B cell (primary cell): ENCODE results near the gene KRT37. TPM values are rescaled to one million over a fixed set of nuclear protein-coding genes. Genes with fewer than 3 reads are reported as not detected.

Source experiments
- ATAC-seq: fragments of 200-7000 bp; cut with Tn5 transposase; one replicate; pipeline ENCODE4 v1.10.0; 2021; ENCODE audit warnings: low read depth, mild to moderate bottlenecking, moderate number of reproducible peaks, moderate library complexity
- CTCF ChIA-PET: fragments of 350-600 bp; sonication (Branson Sonifier 250); formaldehyde crosslinking; loops from one replicate; lab custom pipeline; 2021; ENCODE audit warnings: antibody characterized with exemption, inconsistent platforms; lab: Charles Lee
- POLR2A ChIA-PET: fragments of 350-600 bp; sonication (Branson Sonifier 250); formaldehyde crosslinking; loops from one replicate; lab custom pipeline; 2021; ENCODE audit warnings: antibody characterized with exemption; lab: Charles Lee
- DNase-seq: peaks from one replicate; pipeline ENCODE4 v3.0.0; 2013
- H2AFZ ChIP-seq: 2 replicates; pipeline ENCODE4 v1.6.1; 2012; ENCODE audit warnings: mild to moderate bottlenecking, low read depth, low read length; ENCODE audit not compliant: insufficient read depth, poor library complexity, severe bottlenecking
- H3K27ac ChIP-seq, 2 donors: 1 replicate in 1 of 2; 2 replicates in 1 of 2; pipeline ENCODE4 v1.5.1; 2012 to 2013; ENCODE audit warnings: low read length in 2 of 2, mild to moderate bottlenecking in 2 of 2, moderate library complexity in 1 of 2
- H3K27me3 ChIP-seq, 4 experiments: fragments of 200-600 bp in 1 of 4; sonication (generic) in 1 of 4; replicated peaks in 1 of 4; 1 replicate in 2 of 4; 2 replicates in 2 of 4; pipeline versions ENCODE4 v1.6.1 to v1.7.0; 2013 to 2016; ENCODE audit warnings: low read length in 3 of 4, mild to moderate bottlenecking in 2 of 4, mixed read lengths in 1 of 4, moderate library complexity in 1 of 4; ENCODE audit not compliant: insufficient read depth in 4 of 4, control insufficient read depth in 3 of 4; ENCODE audit errors: control extremely low read depth in 1 of 4
- H3K36me3 ChIP-seq, 2 experiments: replicated peaks in 1 of 2; 1 replicate in 1 of 2; 2 replicates in 1 of 2; pipeline versions ENCODE4 v1.6.1 to v1.7.1; 2013; ENCODE audit warnings: low read length in 1 of 2; ENCODE audit not compliant: insufficient read depth in 2 of 2, control insufficient read depth in 1 of 2; ENCODE audit errors: control extremely low read depth in 1 of 2, extremely low read depth in 1 of 2
- H3K4me1 ChIP-seq, 2 donors: fragments of 200-600 bp in 1 of 2; sonication (generic) in 1 of 2; 1 replicate in 1 of 2; 2 replicates in 1 of 2; pipeline versions ENCODE4 v1.5.1 to v1.6.1; 2013 to 2017; ENCODE audit warnings: low read length in 2 of 2; ENCODE audit not compliant: control insufficient read depth in 2 of 2, insufficient read depth in 2 of 2
- H3K4me2 ChIP-seq: replicated peaks from 2 replicates; pipeline ENCODE3; 2012; ENCODE audit warnings: mild to moderate bottlenecking, low read depth, low read length; ENCODE audit not compliant: poor library complexity, severe bottlenecking
- H3K4me3 ChIP-seq, 5 experiments: fragments of 200-600 bp in 1 of 5; sonication (generic) in 1 of 5; 1 replicate in 3 of 5; 2 replicates in 2 of 5; pipeline versions ENCODE4 v1.5.1 to v1.7.0; 2011 to 2016; ENCODE audit warnings: low read length in 4 of 5, mild to moderate bottlenecking in 4 of 5, low read depth in 2 of 5, control low read depth in 1 of 5, moderate library complexity in 1 of 5; ENCODE audit not compliant: insufficient read depth in 1 of 5; ENCODE audit errors: control extremely low read depth in 1 of 5, extremely low read depth in 1 of 5
- H3K79me2 ChIP-seq: fragments of 200-600 bp; sonication (generic); one replicate; pipeline ENCODE4 v1.6.0; 2016; ENCODE audit warnings: low read length; ENCODE audit not compliant: control insufficient read depth, insufficient read depth
- H3K9ac ChIP-seq: fragments of 200-600 bp; sonication (generic); 2 replicates; pipeline ENCODE4 v1.6.1; 2017; ENCODE audit warnings: mild to moderate bottlenecking, low read length, moderate library complexity
- H3K9me3 ChIP-seq, 3 donors: one replicate each; pipeline versions ENCODE4 v1.6.1 to v1.7.1; 2013; ENCODE audit warnings: low read length in 2 of 3; ENCODE audit not compliant: control insufficient read depth in 2 of 3, insufficient read depth in 1 of 3; ENCODE audit errors: control extremely low read depth in 1 of 3
- H4K20me1 ChIP-seq: 2 replicates; pipeline ENCODE4 v1.6.0; 2012; ENCODE audit warnings: mild to moderate bottlenecking, low read length; ENCODE audit not compliant: insufficient read depth, control insufficient read depth, poor library complexity, severe bottlenecking
- H3K27ac Mint-ChIP-seq: one replicate; pipeline ENCODE4 v1.8.0; 2021; ENCODE audit warnings: mixed read lengths
- H3K27me3 Mint-ChIP-seq: one replicate; pipeline ENCODE4 v1.8.0; 2021; ENCODE audit warnings: mixed read lengths
- H3K4me1 Mint-ChIP-seq: one replicate; pipeline ENCODE4 v1.8.0; 2021; ENCODE audit warnings: mixed read lengths
- H3K4me3 Mint-ChIP-seq: one replicate; pipeline ENCODE4 v1.8.0; 2021; ENCODE audit warnings: mixed read lengths
- H3K9me3 Mint-ChIP-seq: one replicate; pipeline ENCODE4 v1.8.0; 2022; ENCODE audit warnings: mixed read lengths; ENCODE audit not compliant: insufficient read depth
- CTCF ChIP-seq: fragments of 200-600 bp; IDR thresholded peaks from one replicate; pipeline ENCODE4 v1.8.0; 2022; ENCODE audit warnings: antibody characterized with exemption, mild to moderate bottlenecking
- EZH2 ChIP-seq: IDR thresholded peaks from 2 replicates; pipeline ENCODE4 v1.6.1; 2012; ENCODE audit warnings: borderline replicate concordance, low read depth, mild to moderate bottlenecking, moderate library complexity, low read length; ENCODE audit not compliant: insufficient read depth, poor library complexity, severe bottlenecking
- WGBS: methylation state at CpG from one replicate; pipeline ENCODE4 v1.1.5; 2013; ENCODE audit warnings: missing lambda C conversion rate; ENCODE audit not compliant: insufficient coverage; 5-methylcytosine and 5-hydroxymethylcytosine counted together
- intact Hi-C: fragments of 100-400 bp; cut with micrococcal nuclease; formaldehyde crosslinking; loops from one replicate; pipeline ENCODE4 v1.10.0; 2022
- polyA plus RNA-seq: library from polyadenylated mRNA; depleted of rRNA; stranded (reverse); fragments of >200 nt; gene quantifications from 2 replicates; pipeline ENCODE4 v1.2.3, GENCODE V29; 2012
- total RNA-seq, 2 donors: library from RNA; stranded (reverse); fragments of 120-200 nt in 1 of 2; gene quantifications; 1 replicate in 1 of 2; 2 replicates in 1 of 2; pipeline versions ENCODE4 v1.2.3 to v1.2.4, GENCODE V29; 2013 to 2022

Gene KRT37
- total and polyA plus RNA-seq, 2 donors (not counting 1 experiment from before 2014, with no cell fraction given): not detected

GRCh38 chr17:41437769-41438168, 13.4 kb upstream of the KRT37 start:
- Mint-ChIP-seq H3K27me3 (peaks cover 34% of the 10 kb centered on the region), H3K4me3 (no peak overlapping the region), H3K9me3 (no peaks in the 10 kb centered on the region), H3K27ac (no peak overlapping the region), H3K4me1 (no peaks in the 10 kb centered on the region)
- H3K9ac ChIP-seq: no peak overlapping the region
- TF ChIP-seq CTCF: no peak
- H3K4me2 ChIP-seq: no peak overlapping the region
- ChIA-PET CTCF (no interaction called here), POLR2A (no interaction called here)
- H3K27ac ChIP-seq: no peak overlapping the region
- no peaks in the 10 kb centered on the region for H4K20me1 ChIP-seq
- ATAC-seq (no peak), DNase-seq (no peak)
- no peaks in the 10 kb centered on the region for H3K4me1 ChIP-seq
- H3K36me3 ChIP-seq: no peaks in the 10 kb centered on the region
- no peaks in the 10 kb centered on the region for H3K79me2 ChIP-seq
- no peak overlapping the region for H3K4me3 ChIP-seq
- WGBS: 83% methylated on average over 9 of the region's 9 CpGs
- H3K9me3 ChIP-seq: peaks cover 0 to 4% (median 0%) of the 10 kb centered on the region in 3 donors
- no peaks in the 10 kb centered on the region for H3K27me3 ChIP-seq
- intact Hi-C loops: no loop called here
- H2AFZ ChIP-seq: no peak overlapping the region

- Histone ChIP-seq H2AFZ (no peak overlapping the region), H3K9me3 (peaks cover 0 to 4% (median 0%) of the 10 kb centered on the region in 3 donors), H3K27ac (no peak overlapping the region), H3K36me3 (no peaks in the 10 kb centered on the region), H3K79me2 (no peaks in the 10 kb centered on the region), H4K20me1 (no peaks in the 10 kb centered on the region), H3K4me1 (no peaks in the 10 kb centered on the region), H3K27me3 (no peaks in the 10 kb centered on the region), H3K4me3 (no peak overlapping the region), H3K4me2 (no peak overlapping the region), H3K9ac (no peak overlapping the region)
- Mint-ChIP-seq H3K27ac (no peak overlapping the region), H3K9me3 (no peaks in the 10 kb centered on the region), H3K4me1 (no peaks in the 10 kb centered on the region), H3K4me3 (no peak overlapping the region), H3K27me3 (peaks cover 34% of the 10 kb centered on the region)
- intact Hi-C loops: no loop called here
- no peak for ATAC-seq
- DNase-seq: no peak
- CTCF ChIA-PET: no interaction called here
- POLR2A ChIA-PET: no interaction called here
- WGBS: 73% methylated on average over 7 of the region's 7 CpGs
- TF ChIP-seq EZH2 (no peak), CTCF (no peak)
Measured at GRCh38 chr17:41437254-41437653, 12.9 kb upstream of the KRT37 start.
